Spleen (tissue), 11 donors: ENCODE data around the gene KCNJ14. TPM values are rescaled to one million over a fixed set of nuclear protein-coding genes. Genes with fewer than 3 reads are reported as not detected.

Source experiments
- DNase-seq: peaks from one replicate; pipeline ENCODE4 v3.0.0-alpha.2; 2020
- H3K27ac ChIP-seq, 8 donors: fragments of 200-600 bp; sonication (generic) in 7 of 8; 1 replicate in 4 of 8; 2 replicates in 4 of 8; pipeline versions ENCODE4 v1.5.0 to v1.8.0; 2016 to 2021; ENCODE audit warnings: inconsistent platforms in 4 of 8, mild to moderate bottlenecking in 4 of 8, moderate library complexity in 1 of 8
- H3K27me3 ChIP-seq, 7 donors: fragments of 200-600 bp; sonication (generic) in 6 of 7; replicated peaks in 1 of 7; 1 replicate in 4 of 7; 2 replicates in 3 of 7; pipeline versions ENCODE4 v1.5.0 to v1.8.0; 2016 to 2021; ENCODE audit warnings: inconsistent platforms in 3 of 7, mild to moderate bottlenecking in 1 of 7
- H3K36me3 ChIP-seq, 6 donors: fragments of 200-600 bp; sonication (generic) in 5 of 6; 1 replicate in 4 of 6; 2 replicates in 2 of 6; pipeline versions ENCODE4 v1.5.0 to v1.8.0; 2016 to 2021; ENCODE audit warnings: inconsistent platforms in 2 of 6
- H3K4me1 ChIP-seq, 6 donors: fragments of 200-600 bp; sonication (generic) in 5 of 6; 1 replicate in 3 of 6; 2 replicates in 3 of 6; pipeline versions ENCODE4 v1.5.0 to v1.8.0; 2016 to 2021; ENCODE audit warnings: inconsistent platforms in 3 of 6
- H3K4me3 ChIP-seq, 8 donors: fragments of 200-600 bp; sonication (generic) in 7 of 8; 1 replicate in 4 of 8; 2 replicates in 4 of 8; pipeline versions ENCODE4 v1.5.0 to v1.8.0; 2016 to 2021; ENCODE audit warnings: inconsistent platforms in 4 of 8, mild to moderate bottlenecking in 4 of 8, moderate library complexity in 2 of 8
- H3K9me3 ChIP-seq, 8 donors: fragments of 200-600 bp; sonication (generic) in 7 of 8; 1 replicate in 4 of 8; 2 replicates in 4 of 8; pipeline versions ENCODE4 v1.5.0 to v1.8.0; 2016 to 2021; ENCODE audit warnings: inconsistent platforms in 4 of 8
- POLR2A ChIP-seq, 3 donors: fragments of 450-650 bp; IDR thresholded peaks; one replicate each; pipeline ENCODE4 v1.5.1; 2017; ENCODE audit warnings: antibody characterized with exemption in 3 of 3, mild to moderate bottlenecking in 1 of 3
- POLR2AphosphoS5 ChIP-seq, 3 donors: sonication (generic); formaldehyde crosslinking; IDR thresholded peaks; one replicate each; pipeline ENCODE4 v1.5.1; 2017; ENCODE audit warnings: antibody characterized with exemption in 3 of 3
- WGBS, 5 donors: extraction: QIAGEN DNeasy Blood & Tissue Kit in 3 of 5; methylation state at CpG; one replicate each; pipeline versions ENCODE4 v1.1.5 to v1.1.7; 2013 to 2018; 5-methylcytosine and 5-hydroxymethylcytosine counted together
- intact Hi-C: fragments of 100-400 bp; cut with DNase I; formaldehyde crosslinking; loops from one replicate; pipeline ENCODE4 v1.15.0; 2023; ENCODE audit warnings: low total_unique reads
- polyA plus RNA-seq, 3 donors: library from polyadenylated mRNA; stranded (reverse); fragments of 200-250 nt; gene quantifications; one replicate each; pipeline ENCODE4 v1.2.1, GENCODE V29; 2013
- total RNA-seq, 7 donors: library from RNA; depleted of rRNA in 3 of 7; stranded (reverse); fragments of >200 nt in 3 of 7; fragmentation: NEBNext Ultra II Directional in 4 of 7; extraction: Animal tissue kit (Norgen Biotek cat#: 25700) in 4 of 7; gene quantifications; one replicate each; pipeline versions ENCODE4 v1.1.0 to v1.2.1, GENCODE V29; 2016 to 2021
- TF ChIP-seq, protein P1 (sequence below), 11 experiments: fragments of 200-600 bp in 7 of 11; fragments of 450-650 bp in 4 of 11; sonication (generic) in 4 of 11; IDR thresholded peaks in 8 of 11; conservative IDR thresholded peaks in 3 of 11; 1 replicate in 7 of 11; 2 replicates in 4 of 11; pipeline versions ENCODE4 v1.4.0 to v1.8.0; 2016 to 2021; ENCODE audit warnings: antibody characterized with exemption in 11 of 11, inconsistent platforms in 4 of 11, mild to moderate bottlenecking in 1 of 11
- donor health status: healthy with polysubstance abuse.
- donor health status: DM: no; HTN: no; CAD: no; lungs with moderate emphysema.
- donor health status: DM: no; HTN: no; CAD: no.
- donor health status: Bipolar disorder and iron deficiency.
- donor health status: healthy.
- donor health status: DM: no; HTN: no; CAD: no.
- donor health status: DM: yes; HTN: yes; CAD: no.

Gene KCNJ14
- total and polyA plus RNA-seq, 10 donors: 0.26 to 1.4 (median 0.74) TPM

DNA sequence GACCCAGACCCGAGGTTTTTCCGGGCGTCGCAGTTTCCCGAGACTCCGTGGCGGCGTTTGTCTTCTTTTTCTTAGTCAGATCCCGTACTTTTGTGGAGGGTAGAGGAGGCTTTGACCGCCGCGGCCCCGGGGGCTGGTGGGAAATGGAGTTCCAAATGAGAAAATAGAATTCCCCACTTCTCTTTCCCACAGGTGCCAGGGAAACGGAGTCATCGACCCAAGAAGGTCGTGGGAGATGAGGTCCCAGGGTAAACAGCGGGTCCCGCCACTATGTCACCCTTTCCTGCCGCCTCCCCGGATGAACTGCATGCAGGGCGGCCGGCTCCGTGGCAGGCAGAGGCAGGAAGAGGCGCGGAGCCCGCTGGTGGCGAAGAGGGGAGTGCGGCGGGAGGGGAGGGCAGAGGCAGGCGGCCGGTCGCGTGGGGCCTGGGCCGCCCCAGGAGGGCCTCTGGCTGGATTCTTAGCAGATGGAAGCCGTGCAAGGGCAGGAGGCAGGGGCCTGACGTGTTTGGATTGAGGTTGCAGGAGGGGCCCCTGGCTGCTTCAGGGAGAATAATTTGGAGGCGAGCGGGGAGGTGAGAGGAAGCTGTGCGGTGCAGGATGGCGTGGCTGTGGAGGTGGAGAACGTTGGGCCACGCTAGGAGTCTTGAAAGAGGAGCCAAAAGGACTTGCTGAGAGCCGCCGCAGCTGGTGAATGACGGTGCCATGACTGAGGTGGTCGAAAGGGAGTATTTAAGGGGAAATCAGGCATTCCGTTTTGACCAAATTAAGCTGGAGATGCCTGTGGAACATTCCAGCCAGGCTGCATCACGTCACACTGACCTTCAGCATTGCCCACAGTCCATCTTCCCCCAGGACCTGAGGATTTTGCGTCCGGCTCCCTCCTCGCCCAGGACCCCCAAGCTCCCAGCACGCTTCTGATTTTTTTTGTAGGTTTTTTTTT lies 25.5 kb downstream of the KCNJ14 start:
- intact Hi-C loops: no loop called here

DNA sequence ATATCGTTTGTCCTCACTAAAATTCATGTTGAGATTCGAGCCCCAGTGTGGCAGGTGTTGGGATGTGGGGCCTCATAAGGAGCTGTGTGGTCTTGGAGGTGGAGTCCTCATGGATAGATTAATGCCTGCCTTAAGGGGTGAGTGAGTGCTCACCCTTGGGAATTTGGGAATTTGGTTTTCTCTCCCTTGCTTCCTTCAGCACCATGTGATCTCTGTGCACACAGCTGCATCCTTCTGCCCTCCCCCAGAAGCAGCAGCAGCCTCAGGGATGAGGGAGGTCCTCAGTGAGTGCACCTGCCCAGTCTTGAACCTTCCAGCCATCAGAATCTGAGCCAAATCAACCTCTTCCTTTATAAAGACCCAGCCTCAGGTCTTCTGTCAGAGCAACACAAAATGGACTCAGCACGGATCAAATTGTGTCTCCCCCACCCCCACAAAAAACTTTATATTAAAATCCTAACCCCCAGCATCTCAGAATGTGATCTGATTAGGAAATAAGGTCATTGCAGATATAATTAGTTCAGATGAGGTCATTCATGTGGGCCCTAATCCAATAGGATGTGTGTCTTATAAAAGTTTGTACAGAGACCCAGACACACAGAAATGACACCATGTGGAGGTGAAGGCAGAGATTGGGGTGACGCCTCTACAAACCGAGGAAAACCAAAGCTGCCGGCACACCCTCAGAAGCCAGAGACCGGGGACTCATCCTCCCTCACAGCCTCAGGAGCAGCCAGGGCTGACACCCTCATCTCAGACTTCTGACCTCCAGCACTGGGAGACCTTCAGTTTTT lies 26.7 kb downstream of the KCNJ14 start:
- Histone ChIP-seq H3K9me3 (no peaks in the 10 kb centered on the region), H3K36me3 (peaks cover 0 to 28% (median 20%) of the 10 kb centered on the region in 6 donors), H3K4me1 (peaks cover 5 to 30% (median 20%) of the 10 kb centered on the region in 6 donors), H3K27ac (no peak overlapping the region), H3K4me3 (no peak overlapping the region), H3K27me3 (no peaks in the 10 kb centered on the region)
- TF ChIP-seq, protein P1, sequence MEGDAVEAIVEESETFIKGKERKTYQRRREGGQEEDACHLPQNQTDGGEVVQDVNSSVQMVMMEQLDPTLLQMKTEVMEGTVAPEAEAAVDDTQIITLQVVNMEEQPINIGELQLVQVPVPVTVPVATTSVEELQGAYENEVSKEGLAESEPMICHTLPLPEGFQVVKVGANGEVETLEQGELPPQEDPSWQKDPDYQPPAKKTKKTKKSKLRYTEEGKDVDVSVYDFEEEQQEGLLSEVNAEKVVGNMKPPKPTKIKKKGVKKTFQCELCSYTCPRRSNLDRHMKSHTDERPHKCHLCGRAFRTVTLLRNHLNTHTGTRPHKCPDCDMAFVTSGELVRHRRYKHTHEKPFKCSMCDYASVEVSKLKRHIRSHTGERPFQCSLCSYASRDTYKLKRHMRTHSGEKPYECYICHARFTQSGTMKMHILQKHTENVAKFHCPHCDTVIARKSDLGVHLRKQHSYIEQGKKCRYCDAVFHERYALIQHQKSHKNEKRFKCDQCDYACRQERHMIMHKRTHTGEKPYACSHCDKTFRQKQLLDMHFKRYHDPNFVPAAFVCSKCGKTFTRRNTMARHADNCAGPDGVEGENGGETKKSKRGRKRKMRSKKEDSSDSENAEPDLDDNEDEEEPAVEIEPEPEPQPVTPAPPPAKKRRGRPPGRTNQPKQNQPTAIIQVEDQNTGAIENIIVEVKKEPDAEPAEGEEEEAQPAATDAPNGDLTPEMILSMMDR (IDR thresholded peaks at IDR 0.05 in 8 of 11, conservative IDR thresholded peaks at IDR 0.05 in 3 of 11): no peak
- TF ChIP-seq POLR2A (IDR thresholded peaks at IDR 0.05) (no peak), POLR2AphosphoS5 (IDR thresholded peaks at IDR 0.05) (no peak)
- DNase-seq: no peak
- WGBS, 5 donors: 74 to 81% (median 77%) methylated on average over 7 of the region's 7 CpGs
- intact Hi-C loops: no loop called here

More for the DNA sequence above, 25.5 kb downstream of the KCNJ14 start:
- H3K9me3 ChIP-seq: no peaks in the 10 kb centered on the region
- peaks cover 0 to 40% (median 31%) of the 10 kb centered on the region in 6 donors for H3K36me3 ChIP-seq
- no peaks in the 10 kb centered on the region for H3K27me3 ChIP-seq
- H3K27ac ChIP-seq: peak overlapping the region; percentile 70 to 90 (median 84)
- DNase-seq: peak; percentile 91
- WGBS, 5 donors: 10 to 17% (median 11%) methylated on average over 51 to 52 of the region's 52 CpGs
- peak overlapping the region; percentile 32 to 67 (median 48) for H3K4me3 ChIP-seq
- TF ChIP-seq POLR2A (IDR thresholded peaks at IDR 0.05) (no peak), POLR2AphosphoS5 (IDR thresholded peaks at IDR 0.05) (peak; percentile 79 to 92 (median 81))
- TF ChIP-seq, protein P1 (IDR thresholded peaks at IDR 0.05 in 8 of 11, conservative IDR thresholded peaks at IDR 0.05 in 3 of 11): peak in 2 of 11 experiments; percentile 9 to 23
- H3K4me1 ChIP-seq: peaks cover 5 to 30% (median 20%) of the 10 kb centered on the region in 6 donors

DNA sequence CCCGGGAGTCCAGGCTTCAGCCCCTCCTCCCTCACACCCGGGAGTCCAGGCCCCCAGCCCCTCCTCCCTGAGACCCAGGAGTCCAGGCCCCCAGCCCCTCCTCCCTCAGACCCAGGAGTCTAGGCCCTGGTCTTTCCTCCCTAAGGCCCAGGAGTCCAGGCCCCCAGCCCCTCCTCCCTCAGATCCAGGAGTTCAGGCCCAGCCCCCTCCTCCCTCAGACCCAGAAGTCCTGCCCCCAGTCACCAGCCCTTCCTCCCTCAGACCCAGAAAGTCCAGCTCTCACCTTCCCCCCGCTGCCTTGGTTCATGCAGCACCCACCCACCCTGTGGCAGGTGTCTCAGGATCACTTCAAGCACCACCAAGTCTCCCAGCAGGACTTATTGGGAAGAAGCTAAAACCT lies 27.9 kb downstream of the KCNJ14 start:
- Histone ChIP-seq H3K27ac (no peak overlapping the region), H3K4me1 (peaks cover 5 to 30% (median 20%) of the 10 kb centered on the region in 6 donors), H3K27me3 (peaks cover 0 to 5% (median 0%) of the 10 kb centered on the region in 7 donors), H3K36me3 (peaks cover 0 to 15% (median 8%) of the 10 kb centered on the region in 6 donors), H3K9me3 (no peaks in the 10 kb centered on the region), H3K4me3 (no peak overlapping the region)
- TF ChIP-seq POLR2AphosphoS5 (IDR thresholded peaks at IDR 0.05) (no peak), POLR2A (IDR thresholded peaks at IDR 0.05) (no peak)
- TF ChIP-seq, protein P1 (IDR thresholded peaks at IDR 0.05 in 8 of 11, conservative IDR thresholded peaks at IDR 0.05 in 3 of 11): no peak
- intact Hi-C loops: no loop called here
- DNase-seq: no peak
- 53 to 100% (median 63%) methylated on average over 1 to 3 of the region's 3 CpGs for WGBS, 5 donors
